ENCODE data around the gene RIIAD1.

GRCh38 chr1:151708891-151709290 is 12.4 kb upstream of the RIIAD1 start:
- TF ChIP-seq CTCF (optimal IDR thresholded peaks at IDR 0.05 in 1 of 3, IDR thresholded peaks at IDR 0.05 in 1 of 3, conservative IDR thresholded peaks at IDR 0.05 in 1 of 3; ENCODE audit: extremely low read depth in 1 of 3, insufficient read depth in 2 of 3, low read length in 3 of 3) (no peak), EZH2 (IDR thresholded peaks at IDR 0.05; ENCODE audit: low read length) (no peak)

Data from keratinocyte (primary cell).